ENCODE data around the gene TREM2. TPM values are rescaled to one million over a fixed set of nuclear protein-coding genes. Genes with fewer than 3 reads are reported as not detected.

Gene TREM2
- polyA plus RNA-seq, 1 donor from 2014 or later, result not detected

Other genes with a start within 250 kb of the TREM2 start
- gene UNC5CL, start 123.9 kb downstream of the TREM2 start, polyA plus RNA-seq, result 0.76 TPM
- gene TSPO2, start 120.6 kb downstream of the TREM2 start, polyA plus RNA-seq, result not detected
- 0.33 TPM for gene APOBEC2, start 109.9 kb downstream of the TREM2 start, polyA plus RNA-seq
- gene OARD1, start 90.8 kb downstream of the TREM2 start, polyA plus RNA-seq, result 58.3 TPM
- gene NFYA, start 90.1 kb downstream of the TREM2 start, polyA plus RNA-seq, result 19.1 TPM
- gene TREML1, start 8.8 kb downstream of the TREM2 start, polyA plus RNA-seq, result 3.0 TPM
- gene TREML2, start 38.0 kb upstream of the TREM2 start, polyA plus RNA-seq, result 12.4 TPM
- gene TREML4, start 65.2 kb upstream of the TREM2 start, polyA plus RNA-seq, result 2.2 TPM
- 0.58 TPM for gene TREM1, start 123.6 kb upstream of the TREM2 start, polyA plus RNA-seq
- gene NCR2, start 172.5 kb upstream of the TREM2 start, polyA plus RNA-seq, result not detected